ENCODE measurements around the gene TSHZ2. TPM values are rescaled to one million over a fixed set of nuclear protein-coding genes. Genes with fewer than 3 reads are reported as not detected.

TSHZ2 gene
- total RNA-seq, 1 donor from 2014 or later, result 5.2 TPM

GRCh38 chr20:53042521-53042920 is 70.4 kb downstream of the TSHZ2 start:
- Histone ChIP-seq H3K27ac (no peak overlapping the region), H3K4me1 (no peaks in the 10 kb centered on the region), H3K36me3 (no peaks in the 10 kb centered on the region), H3K27me3 (no peaks in the 10 kb centered on the region), H3K4me3 (no peak overlapping the region), H3K9me3 (no peaks in the 10 kb centered on the region)
- DNase-seq (no peak), ATAC-seq (no peak)
- intact Hi-C loops (cut with DNase I), result no loop called here
- no peak for TF ChIP-seq CTCF (IDR thresholded peaks at IDR 0.05)

GRCh38 chr20:53044296-53044695 is 72.1 kb downstream of the TSHZ2 start:
- Histone ChIP-seq H3K4me1 (no peaks in the 10 kb centered on the region), H3K27ac (no peak overlapping the region), H3K4me3 (no peak overlapping the region), H3K36me3 (no peaks in the 10 kb centered on the region), H3K27me3 (no peaks in the 10 kb centered on the region), H3K9me3 (no peaks in the 10 kb centered on the region)
- DNase-seq, result no peak
- TF ChIP-seq CTCF (IDR thresholded peaks at IDR 0.05), result no peak
- intact Hi-C loops (cut with DNase I), result no loop called here
- no peak for ATAC-seq

- no peak for DNase-seq
- intact Hi-C loops (cut with DNase I), result no loop called here
- no peak for TF ChIP-seq CTCF (IDR thresholded peaks at IDR 0.05)
- no peaks in the 10 kb centered on the region for H3K4me1 ChIP-seq
- no peak for ATAC-seq
- no peak overlapping the region for H3K27ac ChIP-seq
- no peaks in the 10 kb centered on the region for H3K27me3 ChIP-seq
- no peaks in the 10 kb centered on the region for H3K9me3 ChIP-seq
- no peaks in the 10 kb centered on the region for H3K36me3 ChIP-seq
- H3K4me3 ChIP-seq, result no peak overlapping the region
Measured at GRCh38 chr20:53045941-53046340, 73.8 kb downstream of the TSHZ2 start.

GRCh38 chr20:53047203-53047602 is 75.0 kb downstream of the TSHZ2 start:
- Histone ChIP-seq H3K27ac (no peak overlapping the region), H3K36me3 (no peaks in the 10 kb centered on the region), H3K27me3 (no peaks in the 10 kb centered on the region), H3K4me1 (no peaks in the 10 kb centered on the region), H3K4me3 (no peak overlapping the region), H3K9me3 (no peaks in the 10 kb centered on the region)
- intact Hi-C loops (cut with DNase I), result no loop called here
- no peak for TF ChIP-seq CTCF (IDR thresholded peaks at IDR 0.05)
- no peak for DNase-seq
- ATAC-seq, result no peak

- TF ChIP-seq CTCF (IDR thresholded peaks at IDR 0.05), result no peak
- H3K4me1 ChIP-seq, result no peaks in the 10 kb centered on the region
- no peaks in the 10 kb centered on the region for H3K9me3 ChIP-seq
- DNase-seq, result no peak
- no peak overlapping the region for H3K27ac ChIP-seq
- no peaks in the 10 kb centered on the region for H3K27me3 ChIP-seq
- no peaks in the 10 kb centered on the region for H3K36me3 ChIP-seq
- H3K4me3 ChIP-seq, result no peak overlapping the region
- intact Hi-C loops (cut with DNase I), result no loop called here
- no peak for ATAC-seq
Measured at GRCh38 chr20:53048387-53048786, 76.2 kb downstream of the TSHZ2 start.

- Histone ChIP-seq H3K4me1 (no peaks in the 10 kb centered on the region), H3K27me3 (no peaks in the 10 kb centered on the region), H3K36me3 (no peaks in the 10 kb centered on the region), H3K9me3 (no peaks in the 10 kb centered on the region), H3K27ac (no peak overlapping the region), H3K4me3 (no peak overlapping the region)
- DNase-seq (no peak), ATAC-seq (no peak)
- intact Hi-C loops (cut with DNase I), result no loop called here
- no peak for TF ChIP-seq CTCF (IDR thresholded peaks at IDR 0.05)
Measured at GRCh38 chr20:53050338-53050737, 78.2 kb downstream of the TSHZ2 start.

Data from upper lobe of right lung (tissue), 1 donor.